HG02885 (cell line): Measurements from ENCODE around the gene CALHM4.

Experiments used
- ATAC-seq: cut with Tn5 transposase; IDR thresholded peaks from one replicate; pipeline ENCODE4 v1.9.1; 2021; ENCODE audit warnings: mild to moderate bottlenecking; ENCODE audit not compliant: unreplicated experiment, poor library complexity

Gene CALHM4

DNA sequence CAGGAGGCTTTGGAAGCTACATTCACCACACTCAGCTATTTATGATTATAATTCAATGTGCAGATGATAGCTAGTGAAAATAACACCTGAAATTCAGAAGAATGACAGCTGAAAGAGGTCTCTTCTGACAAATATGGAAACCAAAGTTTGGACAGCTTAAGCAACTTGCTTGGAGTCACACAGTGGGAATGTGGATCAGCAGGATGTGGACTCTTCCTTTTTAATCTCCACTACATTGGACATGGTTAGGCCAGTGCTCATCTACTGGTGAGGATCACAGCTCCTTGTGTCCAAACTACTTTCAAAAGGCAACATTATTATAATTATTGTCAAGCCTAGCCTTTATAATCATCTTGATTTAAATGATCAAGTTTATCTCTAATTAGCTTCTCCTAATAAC, 18.4 kb upstream of the CALHM4 start:
- no peak for ATAC-seq

- peak; percentile 69 for ATAC-seq
These were observed 17.3 kb upstream of the CALHM4 start for GRCh38 chr6:116536216-116536621.

DNA sequence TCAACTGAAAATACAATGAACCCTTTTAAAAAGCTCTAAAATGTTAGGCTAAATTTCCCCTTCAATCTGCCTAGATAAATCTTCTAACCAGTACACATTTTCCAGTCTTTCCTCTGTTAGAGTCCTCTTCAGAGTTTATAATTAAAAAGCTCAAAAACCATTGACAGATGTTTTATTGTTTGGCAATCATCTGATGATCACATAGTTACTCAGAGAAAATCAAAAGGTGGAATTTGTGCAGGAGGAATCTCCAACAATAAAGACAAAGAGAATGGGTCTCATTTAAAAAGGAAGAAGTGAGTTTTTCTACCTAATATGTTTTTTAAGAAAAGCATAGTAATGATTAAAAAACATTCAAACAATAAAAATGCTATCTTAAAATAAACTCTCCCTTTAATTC, 11.1 kb upstream of the CALHM4 start:
- no peak for ATAC-seq

DNA sequence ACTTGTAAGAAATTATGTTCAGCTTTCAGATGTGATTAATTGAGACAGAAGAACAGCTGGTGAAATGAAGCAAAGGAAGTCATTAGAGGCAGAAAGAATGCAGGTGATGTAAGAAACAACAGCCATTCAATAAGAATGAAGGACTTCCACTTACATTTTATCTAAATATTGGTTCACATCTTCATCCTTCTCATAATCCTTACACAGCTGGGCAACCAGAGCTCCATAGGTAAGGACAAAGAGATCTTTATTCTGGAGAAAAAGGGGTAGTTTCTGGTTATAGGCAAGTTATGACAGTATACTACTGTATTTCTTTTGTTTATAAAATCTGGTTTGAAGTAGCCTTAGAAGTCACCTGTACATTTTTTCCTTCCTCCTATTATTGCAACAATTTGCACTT, 10.4 kb upstream of the CALHM4 start:
- no peak for ATAC-seq

GRCh38 chr6:116545651-116546050, 7.9 kb upstream of the CALHM4 start, which contains the start of gene TRAPPC3L:
TRAPPC3L (minus strand) TSS chr6:116545684; CDS start chr6:116545514, 170 bp downstream.
- no peak for ATAC-seq

DNA sequence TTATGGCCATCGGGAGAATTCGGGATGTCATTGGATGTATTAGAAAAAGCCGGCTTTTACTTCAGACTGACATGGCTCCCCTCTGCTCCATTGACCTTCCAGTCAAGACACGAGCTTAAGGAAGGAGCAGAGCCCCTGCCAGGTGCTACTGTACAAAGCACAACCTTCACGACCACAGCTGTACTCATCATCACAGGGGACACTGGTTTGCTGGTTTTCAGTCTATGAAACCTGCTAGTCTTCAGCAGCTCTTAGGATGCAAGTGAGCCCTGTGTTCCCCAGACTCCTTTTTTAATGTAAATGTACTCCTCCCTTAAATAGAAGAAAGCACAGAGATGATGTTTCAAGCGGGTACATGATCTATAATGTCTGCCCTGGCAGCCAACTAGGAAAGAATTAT, 6.2 kb upstream of the CALHM4 start:
- no peak for ATAC-seq

GRCh38 chr6:116550796-116551195, 2.8 kb upstream of the CALHM4 start:
- no peak for ATAC-seq

DNA sequence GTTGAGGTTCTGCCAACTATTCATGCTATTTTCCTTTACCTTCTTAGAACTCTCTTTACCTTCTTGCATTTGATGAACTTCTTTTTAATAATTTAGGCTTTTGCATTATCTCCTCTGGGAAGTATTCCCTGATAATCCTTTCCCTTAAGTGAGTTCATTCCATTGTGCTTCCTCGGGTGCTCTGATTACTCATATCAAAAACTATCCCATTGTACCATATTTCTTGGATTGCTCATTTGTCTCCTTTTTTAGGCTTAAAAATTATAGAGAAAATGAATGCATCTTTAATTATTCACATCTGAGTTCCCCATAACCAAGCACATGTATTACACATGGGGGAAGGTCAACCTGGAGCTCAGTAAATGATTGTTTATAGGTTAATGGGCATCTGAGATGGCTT, 2.5 kb downstream of the CALHM4 start:
- ATAC-seq = no peak

GRCh38 chr6:116556814-116557415, 3.4 kb downstream of the CALHM4 start:
- no peak for ATAC-seq

DNA sequence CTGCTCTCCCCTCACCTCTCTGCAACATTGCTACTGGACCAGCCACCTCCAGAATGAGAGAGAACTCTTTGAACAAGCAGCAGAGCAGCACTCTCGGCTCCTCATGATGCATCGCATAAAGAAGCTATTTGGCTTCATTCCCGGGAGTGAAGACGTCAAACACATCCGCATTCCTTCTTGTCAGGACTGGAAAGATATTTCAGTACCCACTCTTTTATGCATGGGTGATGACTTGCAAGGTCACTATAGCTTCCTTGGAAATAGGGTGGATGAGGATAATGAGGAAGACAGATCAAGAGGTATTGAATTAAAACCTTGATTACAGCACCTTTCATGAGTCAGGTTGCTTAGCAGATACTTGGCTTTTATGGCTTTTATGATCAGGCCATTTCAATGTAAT, 4.3 kb downstream of the CALHM4 start:
- no peak for ATAC-seq

GRCh38 chr6:116560130-116560529, 6.6 kb downstream of the CALHM4 start:
- no peak for ATAC-seq

GRCh38 chr6:116561377-116562018, 7.9 kb downstream of the CALHM4 start:
- ATAC-seq = peak; percentile 78

DNA sequence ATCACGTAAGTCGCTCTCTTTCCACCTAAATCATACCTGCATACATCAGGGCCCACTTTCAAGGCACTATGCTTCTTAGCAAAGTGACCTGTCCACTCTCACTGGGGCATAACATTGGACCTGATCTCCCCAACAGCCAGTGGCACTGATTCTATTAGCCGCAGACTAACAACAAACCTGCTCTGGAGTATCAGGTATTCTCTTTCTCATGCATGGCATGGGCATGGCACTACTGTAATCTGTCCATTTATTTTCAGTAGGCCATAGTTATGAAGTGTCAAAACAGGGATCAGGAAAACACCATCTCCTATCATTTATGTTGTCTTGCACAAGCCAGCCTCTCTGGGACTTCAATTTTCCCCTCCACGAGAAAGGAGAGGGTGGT, 8.5 kb downstream of the CALHM4 start:
- ATAC-seq = no peak

- no peak for ATAC-seq
These were observed 9.1 kb downstream of the CALHM4 start for GRCh38 chr6:116562614-116563013.

GRCh38 chr6:116563830-116564229, 10.3 kb downstream of the CALHM4 start:
- ATAC-seq = no peak

- no peak for ATAC-seq
These were observed 10.8 kb downstream of the CALHM4 start for GRCh38 chr6:116564311-116564710.

GRCh38 chr6:116564921-116565872, 11.6 kb downstream of the CALHM4 start:
- ATAC-seq = no peak

DNA sequence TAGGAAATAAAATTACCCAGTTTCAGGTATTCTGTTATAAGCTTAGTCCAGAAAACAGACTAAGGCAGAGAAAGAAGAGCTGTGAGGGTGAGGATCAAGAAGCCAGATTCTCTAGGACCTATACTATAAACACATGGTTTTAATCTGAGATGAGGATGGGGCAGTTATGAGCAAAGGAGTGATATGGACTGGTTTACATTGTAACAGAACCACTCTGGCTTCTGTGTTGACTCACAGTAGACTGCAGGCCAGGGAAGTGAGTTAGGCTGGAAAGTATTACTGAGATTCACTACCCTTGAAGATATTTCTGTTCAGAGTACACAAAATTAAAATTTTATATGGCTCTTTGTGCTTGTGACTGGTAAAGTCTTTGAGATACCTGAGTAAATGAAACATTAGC, 14.6 kb downstream of the CALHM4 start:
- ATAC-seq = no peak

- no peak for ATAC-seq
These were observed 15.5 kb downstream of the CALHM4 start for GRCh38 chr6:116568821-116569755.
